Measurements from ENCODE around the gene SMAD6.

- no peak for TF ChIP-seq CTCF (IDR thresholded peaks at IDR 0.05 in 2 of 3, conservative IDR thresholded peaks at IDR 0.05 in 1 of 3; ENCODE audit: control insufficient read depth in 2 of 3, extremely low read depth in 1 of 3, insufficient read depth in 1 of 3, low read depth in 3 of 3, low read length in 3 of 3)
- no peak for TF ChIP-seq JUND (IDR thresholded peaks at IDR 0.05; ENCODE audit: low read depth, low read length)
- no peak for TF ChIP-seq IRF5 (IDR thresholded peaks at IDR 0.05; ENCODE audit: borderline replicate concordance)
- no peak for TF ChIP-seq ATF3 (IDR thresholded peaks at IDR 0.05; ENCODE audit: borderline replicate concordance, extremely low read depth, low read depth, low read length)
- no peak for TF ChIP-seq CBX5 (IDR thresholded peaks at IDR 0.05; ENCODE audit: low read depth)
- no peak for TF ChIP-seq MXI1 (IDR thresholded peaks at IDR 0.05; ENCODE audit: low read depth, low read length)
- TF ChIP-seq JUNB (IDR thresholded peaks at IDR 0.05), result no peak
- TF ChIP-seq PBX3 (IDR thresholded peaks at IDR 0.05; ENCODE audit: insufficient replicate concordance, low read depth, low read length), result no peak
- no peak for TF ChIP-seq POLR2A (IDR thresholded peaks at IDR 0.05; ENCODE audit: low read depth, low read length)
- TF ChIP-seq EZH2 (IDR thresholded peaks at IDR 0.05; ENCODE audit: borderline replicate concordance, control insufficient read depth, low read depth, low read length), result no peak
Observed at GRCh38 chr15:66659384-66659783, 42.7 kb upstream of the SMAD6 start.

Measured in GM12878 (cell line).